ENCODE measurements around the gene CYRIA.

- TF ChIP-seq, protein P1, sequence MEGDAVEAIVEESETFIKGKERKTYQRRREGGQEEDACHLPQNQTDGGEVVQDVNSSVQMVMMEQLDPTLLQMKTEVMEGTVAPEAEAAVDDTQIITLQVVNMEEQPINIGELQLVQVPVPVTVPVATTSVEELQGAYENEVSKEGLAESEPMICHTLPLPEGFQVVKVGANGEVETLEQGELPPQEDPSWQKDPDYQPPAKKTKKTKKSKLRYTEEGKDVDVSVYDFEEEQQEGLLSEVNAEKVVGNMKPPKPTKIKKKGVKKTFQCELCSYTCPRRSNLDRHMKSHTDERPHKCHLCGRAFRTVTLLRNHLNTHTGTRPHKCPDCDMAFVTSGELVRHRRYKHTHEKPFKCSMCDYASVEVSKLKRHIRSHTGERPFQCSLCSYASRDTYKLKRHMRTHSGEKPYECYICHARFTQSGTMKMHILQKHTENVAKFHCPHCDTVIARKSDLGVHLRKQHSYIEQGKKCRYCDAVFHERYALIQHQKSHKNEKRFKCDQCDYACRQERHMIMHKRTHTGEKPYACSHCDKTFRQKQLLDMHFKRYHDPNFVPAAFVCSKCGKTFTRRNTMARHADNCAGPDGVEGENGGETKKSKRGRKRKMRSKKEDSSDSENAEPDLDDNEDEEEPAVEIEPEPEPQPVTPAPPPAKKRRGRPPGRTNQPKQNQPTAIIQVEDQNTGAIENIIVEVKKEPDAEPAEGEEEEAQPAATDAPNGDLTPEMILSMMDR (IDR thresholded peaks at IDR 0.05): no peak
- TF ChIP-seq EZH2 (IDR thresholded peaks at IDR 0.05): no peak
Observed at GRCh38 chr2:16643099-16643498, 22.5 kb downstream of the CYRIA start.

Measured in neural progenitor cell (in vitro differentiated cells).